CD14-positive monocyte (primary cell): ENCODE measurements around the gene NBEA. TPM values are rescaled to one million over a fixed set of nuclear protein-coding genes. Genes with fewer than 3 reads are reported as not detected.

ENCODE experiments used
- DNase-seq, 3 donors: peaks; one replicate each; pipeline ENCODE4 v3.0.0-alpha.2; 2011 to 2022
- H2AFZ ChIP-seq: 2 replicates; pipeline ENCODE4 v1.6.0; 2012; ENCODE audit warnings: mild to moderate bottlenecking, low read depth, low read length, inconsistent platforms; ENCODE audit not compliant: insufficient read depth, poor library complexity, severe bottlenecking
- H3K27ac ChIP-seq, 2 donors: 1 replicate in 1 of 2; 2 replicates in 1 of 2; pipeline ENCODE4 v1.5.1; 2012 to 2013; ENCODE audit warnings: low read length in 2 of 2, control low read depth in 1 of 2, inconsistent platforms in 1 of 2, low read depth in 1 of 2, mild to moderate bottlenecking in 1 of 2
- H3K27me3 ChIP-seq, 2 donors: one replicate each; pipeline versions ENCODE4 v1.6.0 to v1.6.1; 2011 to 2013; ENCODE audit warnings: low read length in 2 of 2; ENCODE audit not compliant: control insufficient read depth in 2 of 2, insufficient read depth in 2 of 2
- H3K36me3 ChIP-seq, 2 donors: replicated peaks in 1 of 2; 1 replicate in 1 of 2; 2 replicates in 1 of 2; pipeline versions ENCODE4 v1.5.1 to v1.6.1; 2012 to 2013; ENCODE audit warnings: low read length in 2 of 2, control low read depth in 1 of 2, inconsistent platforms in 1 of 2, mild to moderate bottlenecking in 1 of 2; ENCODE audit not compliant: insufficient read depth in 2 of 2, control insufficient read depth in 1 of 2
- H3K4me1 ChIP-seq, 2 donors: 1 replicate in 1 of 2; 2 replicates in 1 of 2; pipeline versions ENCODE4 v1.5.1 to v1.6.1; 2012 to 2013; ENCODE audit warnings: low read length in 2 of 2, control low read depth in 1 of 2, inconsistent platforms in 1 of 2, mild to moderate bottlenecking in 1 of 2, moderate library complexity in 1 of 2; ENCODE audit not compliant: insufficient read depth in 2 of 2, control insufficient read depth in 1 of 2
- H3K4me2 ChIP-seq: replicated peaks from 2 replicates; pipeline ENCODE3; 2012; ENCODE audit warnings: low read length, moderate library complexity, mild to moderate bottlenecking; ENCODE audit not compliant: poor library complexity, severe bottlenecking; ENCODE audit errors: extremely low read depth
- H3K4me3 ChIP-seq, 3 experiments: fragments of 200-600 bp in 1 of 3; sonication (generic) in 1 of 3; replicated peaks in 1 of 3; 1 replicate in 2 of 3; 2 replicates in 1 of 3; pipeline ENCODE4 v1.5.1; 2011 to 2013; ENCODE audit warnings: low read length in 3 of 3, mild to moderate bottlenecking in 3 of 3, control low read depth in 2 of 3, low read depth in 2 of 3, inconsistent platforms in 1 of 3, moderate library complexity in 1 of 3
- H3K79me2 ChIP-seq: 2 replicates; pipeline ENCODE4 v1.6.0; 2012; ENCODE audit warnings: mild to moderate bottlenecking, control low read depth, inconsistent platforms, low read length, moderate library complexity; ENCODE audit not compliant: insufficient read depth
- H3K9ac ChIP-seq: 2 replicates; pipeline ENCODE4 v1.6.0; 2017; ENCODE audit warnings: low read length, mild to moderate bottlenecking; ENCODE audit not compliant: insufficient read depth, poor library complexity, severe bottlenecking
- H3K9me3 ChIP-seq, 2 donors: replicated peaks in 1 of 2; 1 replicate in 1 of 2; 2 replicates in 1 of 2; pipeline versions ENCODE4 v1.5.1 to v1.6.1; 2012 to 2013; ENCODE audit warnings: low read length in 2 of 2, control low read depth in 1 of 2; ENCODE audit not compliant: control insufficient read depth in 1 of 2, insufficient read depth in 1 of 2
- H4K20me1 ChIP-seq: 2 replicates; pipeline ENCODE4 v1.6.0; 2012; ENCODE audit warnings: mild to moderate bottlenecking, low read length, control low read depth, moderate library complexity; ENCODE audit not compliant: insufficient read depth
- H3K27ac Mint-ChIP-seq, 7 donors: one replicate each; pipeline ENCODE4 v1.8.0; 2020; ENCODE audit warnings: mild to moderate bottlenecking in 7 of 7, mixed read lengths in 7 of 7, moderate library complexity in 6 of 7, inconsistent platforms in 2 of 7
- H3K27me3 Mint-ChIP-seq, 3 donors: one replicate each; pipeline ENCODE4 v1.8.0; 2021 to 2022; ENCODE audit warnings: low read depth in 3 of 3, mild to moderate bottlenecking in 3 of 3, mixed read lengths in 3 of 3, moderate library complexity in 3 of 3, inconsistent platforms in 1 of 3
- H3K36me3 Mint-ChIP-seq, 2 donors: one replicate each; pipeline ENCODE4 v1.8.0; 2020; ENCODE audit warnings: mixed read lengths in 2 of 2, inconsistent platforms in 1 of 2, mild to moderate bottlenecking in 1 of 2
- H3K4me1 Mint-ChIP-seq: one replicate; pipeline ENCODE4 v1.8.0; 2020; ENCODE audit warnings: mild to moderate bottlenecking, mixed read lengths
- H3K4me3 Mint-ChIP-seq, 2 donors: one replicate each; pipeline ENCODE4 v1.8.0; 2020; ENCODE audit warnings: mild to moderate bottlenecking in 2 of 2, mixed read lengths in 2 of 2, moderate library complexity in 1 of 2
- H3K9me3 Mint-ChIP-seq, 7 donors: one replicate each; pipeline ENCODE4 v1.8.0; 2020 to 2022; ENCODE audit warnings: mixed read lengths in 7 of 7, mild to moderate bottlenecking in 6 of 7, moderate library complexity in 6 of 7, inconsistent platforms in 2 of 7
- WGBS: methylation state at CpG from one replicate; pipeline ENCODE4 v1.1.5; 2013; ENCODE audit warnings: missing lambda C conversion rate; ENCODE audit not compliant: insufficient coverage; 5-methylcytosine and 5-hydroxymethylcytosine counted together
- intact Hi-C, 2 donors: fragments of 100-400 bp; cut with micrococcal nuclease; formaldehyde crosslinking; loops; one replicate each; pipeline versions ENCODE4 v1.15.0 to v1.15.1; 2023
- polyA plus RNA-seq, 3 donors: library from polyadenylated mRNA; depleted of rRNA in 1 of 3; unstranded in 2 of 3; stranded (reverse) in 1 of 3; fragments of 300-500 nt in 2 of 3; fragments of >200 nt in 1 of 3; fragmentation: Illumina TruSeq in 2 of 3; gene quantifications; 1 replicate in 2 of 3; 2 replicates in 1 of 3; pipeline ENCODE4 v1.2.3, GENCODE V29; 2012 to 2021
- TF ChIP-seq, protein P1 (sequence below): fragments of 200-600 bp; IDR thresholded peaks from one replicate; pipeline ENCODE4 v1.8.0; 2022; ENCODE audit warnings: antibody characterized with exemption, mild to moderate bottlenecking

NBEA gene
- polyA plus RNA-seq, 3 donors, result 0.03 to 0.23 (median 0.08) TPM

DNA sequence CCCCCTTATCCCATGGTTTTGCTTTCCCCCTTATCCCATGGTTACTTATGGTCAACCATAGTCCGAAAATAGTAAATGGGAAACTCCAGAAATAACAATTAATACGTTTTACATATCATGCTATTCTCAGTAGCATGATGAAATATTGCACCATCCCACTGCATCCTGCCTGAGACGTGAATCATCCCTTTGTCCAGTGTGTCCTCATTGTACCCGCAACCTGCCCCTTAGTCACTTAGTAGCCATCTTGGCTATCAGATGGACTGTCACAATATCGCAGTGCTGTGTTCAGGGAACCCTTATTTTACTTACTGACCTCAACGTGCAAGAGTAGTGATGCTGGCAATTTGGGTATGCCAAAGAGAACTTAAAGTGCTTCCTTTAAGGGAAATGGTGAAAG lies 10.5 kb upstream of the NBEA start:
- Histone ChIP-seq H3K36me3 (no peaks in the 10 kb centered on the region), H3K4me3 (no peak overlapping the region), H2AFZ (no peak overlapping the region), H3K4me1 (no peaks in the 10 kb centered on the region), H3K4me2 (no peak overlapping the region), H3K27ac (no peak overlapping the region), H4K20me1 (no peaks in the 10 kb centered on the region), H3K27me3 (peaks cover under 1 to 2% of the 10 kb centered on the region in 2 donors), H3K9ac (no peak overlapping the region), H3K79me2 (no peaks in the 10 kb centered on the region), H3K9me3 (no peaks in the 10 kb centered on the region)
- no peaks in the 10 kb centered on the region for H3K36me3 Mint-ChIP-seq
- H3K27me3 Mint-ChIP-seq, result peaks cover 0 to 4% (median 2%) of the 10 kb centered on the region in 3 donors
- H3K27ac Mint-ChIP-seq, result no peak overlapping the region
- H3K4me3 Mint-ChIP-seq, result no peak overlapping the region
- TF ChIP-seq, protein P1, sequence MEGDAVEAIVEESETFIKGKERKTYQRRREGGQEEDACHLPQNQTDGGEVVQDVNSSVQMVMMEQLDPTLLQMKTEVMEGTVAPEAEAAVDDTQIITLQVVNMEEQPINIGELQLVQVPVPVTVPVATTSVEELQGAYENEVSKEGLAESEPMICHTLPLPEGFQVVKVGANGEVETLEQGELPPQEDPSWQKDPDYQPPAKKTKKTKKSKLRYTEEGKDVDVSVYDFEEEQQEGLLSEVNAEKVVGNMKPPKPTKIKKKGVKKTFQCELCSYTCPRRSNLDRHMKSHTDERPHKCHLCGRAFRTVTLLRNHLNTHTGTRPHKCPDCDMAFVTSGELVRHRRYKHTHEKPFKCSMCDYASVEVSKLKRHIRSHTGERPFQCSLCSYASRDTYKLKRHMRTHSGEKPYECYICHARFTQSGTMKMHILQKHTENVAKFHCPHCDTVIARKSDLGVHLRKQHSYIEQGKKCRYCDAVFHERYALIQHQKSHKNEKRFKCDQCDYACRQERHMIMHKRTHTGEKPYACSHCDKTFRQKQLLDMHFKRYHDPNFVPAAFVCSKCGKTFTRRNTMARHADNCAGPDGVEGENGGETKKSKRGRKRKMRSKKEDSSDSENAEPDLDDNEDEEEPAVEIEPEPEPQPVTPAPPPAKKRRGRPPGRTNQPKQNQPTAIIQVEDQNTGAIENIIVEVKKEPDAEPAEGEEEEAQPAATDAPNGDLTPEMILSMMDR, result no peak
- peaks cover 0 to 2% (median 0%) of the 10 kb centered on the region in 7 donors for H3K9me3 Mint-ChIP-seq
- intact Hi-C loops, result no loop called here
- WGBS, result 53% methylated on average over 4 of the region's 6 CpGs
- no peaks in the 10 kb centered on the region for H3K4me1 Mint-ChIP-seq
- DNase-seq, result peak in 1 of 3 donors; percentile 20

DNA sequence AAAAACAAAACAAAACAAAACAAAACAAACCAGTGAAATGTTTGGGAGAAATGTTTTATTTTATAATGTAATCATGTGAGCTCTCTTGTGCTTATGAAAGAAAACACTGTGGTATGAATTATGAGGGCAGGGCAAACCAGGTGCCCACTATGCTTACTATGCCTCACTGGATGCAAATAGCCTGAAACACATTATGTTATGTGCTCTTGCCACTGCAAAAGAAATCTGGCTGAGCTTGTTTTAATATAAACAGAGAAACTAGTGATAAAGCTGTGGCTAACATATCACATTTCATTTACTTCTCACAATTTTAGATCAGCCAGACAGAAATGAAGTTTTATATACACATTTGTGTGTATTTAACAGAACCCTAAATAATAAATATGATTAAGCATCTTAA lies 8.7 kb upstream of the NBEA start:
- no peaks in the 10 kb centered on the region for H3K4me1 ChIP-seq
- no peaks in the 10 kb centered on the region for H4K20me1 ChIP-seq
- no peak overlapping the region for H2AFZ ChIP-seq
- no peaks in the 10 kb centered on the region for H3K36me3 ChIP-seq
- H3K4me2 ChIP-seq, result no peak overlapping the region
- intact Hi-C loops, result no loop called here
- H3K4me3 Mint-ChIP-seq, result no peak overlapping the region
- no peak overlapping the region for H3K9ac ChIP-seq
- peaks cover 0 to 2% (median 0%) of the 10 kb centered on the region in 7 donors for H3K9me3 Mint-ChIP-seq
- H3K4me1 Mint-ChIP-seq, result no peaks in the 10 kb centered on the region
- no peaks in the 10 kb centered on the region for H3K79me2 ChIP-seq
- no peak overlapping the region for H3K27ac Mint-ChIP-seq
- H3K27me3 Mint-ChIP-seq, result peaks cover 0 to 6% (median 4%) of the 10 kb centered on the region in 3 donors
- DNase-seq, result no peak
- H3K9me3 ChIP-seq, result no peaks in the 10 kb centered on the region
- H3K27ac ChIP-seq, result no peak overlapping the region
- no peaks in the 10 kb centered on the region for H3K36me3 Mint-ChIP-seq
- TF ChIP-seq, protein P1, result no peak
- H3K27me3 ChIP-seq, result peaks cover 2% of the 10 kb centered on the region in 2 donors
- H3K4me3 ChIP-seq, result no peak overlapping the region
